Measurements from ENCODE around the gene TBX4.
"Not testable (repeated sequence)": the region's sequence is repeated elsewhere in the genome, so short reads cannot be mapped to it uniquely, and the experiment has no call there.

TBX4 gene

GRCh38 chr17:61436995-61437704 is 15.1 kb upstream of the TBX4 start:
- DNase-seq: no peak
- Histone ChIP-seq H3K27me3 (replicated peaks) (no peaks in the 10 kb centered on the region), H3K36me3 (replicated peaks) (no peaks in the 10 kb centered on the region), H3K27ac (no peak overlapping the region), H3K4me3 (ENCODE audit: low read depth, low read length) (no peak overlapping the region)
- in situ Hi-C loops (cut with HindIII; ENCODE audit: low pct_ligation_motif_present, low sequenced_read_pairs): no loop called here
- TF ChIP-seq CTCF (IDR thresholded peaks at IDR 0.05; ENCODE audit: low read depth, low read length, missing control alignments): no peak

DNA sequence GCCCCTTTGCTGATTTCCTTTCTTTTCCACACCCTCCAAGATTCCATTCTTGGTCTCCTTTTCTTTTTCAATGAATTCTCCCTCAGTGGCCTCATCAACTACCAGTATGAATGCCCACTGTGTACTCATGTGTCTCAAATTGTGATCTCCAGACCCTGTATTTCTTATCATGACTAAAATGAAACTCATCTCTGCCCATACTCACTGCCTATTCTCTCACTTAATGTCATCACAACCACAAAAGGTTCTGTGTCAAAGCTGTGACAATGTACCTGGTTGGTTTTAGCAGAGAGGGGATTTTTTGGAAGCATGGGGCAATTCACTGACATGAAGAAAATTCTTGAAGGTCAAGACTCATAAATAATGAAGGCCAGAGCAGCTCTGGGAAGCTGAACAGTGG is 11.5 kb upstream of the TBX4 start:
- H3K27me3 ChIP-seq (replicated peaks): no peaks in the 10 kb centered on the region
- no peak overlapping the region for H3K27ac ChIP-seq
- TF ChIP-seq CTCF (IDR thresholded peaks at IDR 0.05; ENCODE audit: low read depth, low read length, missing control alignments): no peak
- in situ Hi-C loops (cut with HindIII; ENCODE audit: low pct_ligation_motif_present, low sequenced_read_pairs): no loop called here
- H3K4me3 ChIP-seq (ENCODE audit: low read depth, low read length): no peak overlapping the region
- no peaks in the 10 kb centered on the region for H3K36me3 ChIP-seq (replicated peaks)
- DNase-seq: no peak

DNA sequence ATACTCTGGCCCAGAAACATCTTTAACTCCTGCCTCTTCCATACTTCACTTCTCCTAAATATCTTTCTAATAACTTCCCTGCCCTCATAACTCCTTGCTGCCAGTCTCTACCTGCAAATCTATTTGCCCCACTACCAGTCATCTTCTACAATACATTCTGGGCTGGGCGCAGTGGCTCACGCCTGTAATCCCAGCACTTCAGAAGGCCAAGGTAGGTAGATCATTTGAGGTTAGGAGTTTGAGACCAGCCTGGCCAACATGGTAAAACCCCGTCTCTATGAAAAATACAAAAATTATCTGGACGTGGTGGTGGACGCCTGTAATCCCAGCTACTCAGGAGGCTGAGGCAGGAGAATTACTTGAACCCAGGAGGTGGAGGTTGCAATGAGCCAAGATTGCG is 10.7 kb upstream of the TBX4 start:
- in situ Hi-C loops (cut with HindIII; ENCODE audit: low pct_ligation_motif_present, low sequenced_read_pairs); DNase-seq; H3K4me3 ChIP-seq (ENCODE audit: low read depth, low read length); H3K36me3 ChIP-seq (replicated peaks); H3K27ac ChIP-seq; H3K27me3 ChIP-seq (replicated peaks): not testable (repeated sequence)

- H3K27me3 ChIP-seq (replicated peaks): no peaks in the 10 kb centered on the region
- no peak for TF ChIP-seq CTCF (IDR thresholded peaks at IDR 0.05; ENCODE audit: low read depth, low read length, missing control alignments)
- no peak for DNase-seq
- in situ Hi-C loops (cut with HindIII; ENCODE audit: low pct_ligation_motif_present, low sequenced_read_pairs): no loop called here
- H3K4me3 ChIP-seq (ENCODE audit: low read depth, low read length): no peak overlapping the region
- H3K36me3 ChIP-seq (replicated peaks): no peaks in the 10 kb centered on the region
- H3K27ac ChIP-seq: no peak overlapping the region
These were observed 10.0 kb upstream of the TBX4 start for GRCh38 chr17:61442136-61442775.

- Histone ChIP-seq H3K36me3 (replicated peaks) (no peaks in the 10 kb centered on the region), H3K27ac (no peak overlapping the region), H3K4me3 (ENCODE audit: low read depth, low read length) (no peak overlapping the region), H3K27me3 (replicated peaks) (no peaks in the 10 kb centered on the region)
- DNase-seq: no peak
- in situ Hi-C loops (cut with HindIII; ENCODE audit: low pct_ligation_motif_present, low sequenced_read_pairs): no loop called here
- TF ChIP-seq CTCF (IDR thresholded peaks at IDR 0.05; ENCODE audit: low read depth, low read length, missing control alignments): no peak
These were observed 9.2 kb upstream of the TBX4 start for GRCh38 chr17:61442878-61443474.

GRCh38 chr17:61443475-61443882 is 8.7 kb upstream of the TBX4 start:
- in situ Hi-C loops (cut with HindIII; ENCODE audit: low pct_ligation_motif_present, low sequenced_read_pairs): no loop called here
- no peak for DNase-seq
- Histone ChIP-seq H3K4me3 (ENCODE audit: low read depth, low read length) (no peak overlapping the region), H3K36me3 (replicated peaks) (no peaks in the 10 kb centered on the region), H3K27ac (no peak overlapping the region), H3K27me3 (replicated peaks) (peaks cover 2% of the 10 kb centered on the region)
- no peak for TF ChIP-seq CTCF (IDR thresholded peaks at IDR 0.05; ENCODE audit: low read depth, low read length, missing control alignments)

Data from brain microvascular endothelial cell (primary cell).